Measurements from ENCODE around the gene BHLHA9.

BHLHA9 gene

GRCh38 chr17:1244606-1245012 lies 25.6 kb upstream of the BHLHA9 start:
- TF ChIP-seq, protein P1, sequence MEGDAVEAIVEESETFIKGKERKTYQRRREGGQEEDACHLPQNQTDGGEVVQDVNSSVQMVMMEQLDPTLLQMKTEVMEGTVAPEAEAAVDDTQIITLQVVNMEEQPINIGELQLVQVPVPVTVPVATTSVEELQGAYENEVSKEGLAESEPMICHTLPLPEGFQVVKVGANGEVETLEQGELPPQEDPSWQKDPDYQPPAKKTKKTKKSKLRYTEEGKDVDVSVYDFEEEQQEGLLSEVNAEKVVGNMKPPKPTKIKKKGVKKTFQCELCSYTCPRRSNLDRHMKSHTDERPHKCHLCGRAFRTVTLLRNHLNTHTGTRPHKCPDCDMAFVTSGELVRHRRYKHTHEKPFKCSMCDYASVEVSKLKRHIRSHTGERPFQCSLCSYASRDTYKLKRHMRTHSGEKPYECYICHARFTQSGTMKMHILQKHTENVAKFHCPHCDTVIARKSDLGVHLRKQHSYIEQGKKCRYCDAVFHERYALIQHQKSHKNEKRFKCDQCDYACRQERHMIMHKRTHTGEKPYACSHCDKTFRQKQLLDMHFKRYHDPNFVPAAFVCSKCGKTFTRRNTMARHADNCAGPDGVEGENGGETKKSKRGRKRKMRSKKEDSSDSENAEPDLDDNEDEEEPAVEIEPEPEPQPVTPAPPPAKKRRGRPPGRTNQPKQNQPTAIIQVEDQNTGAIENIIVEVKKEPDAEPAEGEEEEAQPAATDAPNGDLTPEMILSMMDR (IDR thresholded peaks at IDR 0.05; ENCODE audit: control insufficient read depth, insufficient read depth, low read depth, low read length, missing control alignments) = no peak
- no peak overlapping the region for H3K4me3 ChIP-seq (ENCODE audit: control insufficient read depth, low read depth, low read length)
- DNase-seq (ENCODE audit: low read depth) = no peak

GRCh38 chr17:1251866-1252608 lies 18.2 kb upstream of the BHLHA9 start:
- DNase-seq (ENCODE audit: low read depth) = no peak
- no peak overlapping the region for H3K4me3 ChIP-seq (ENCODE audit: control insufficient read depth, low read depth, low read length)
- TF ChIP-seq, protein P1 (IDR thresholded peaks at IDR 0.05; ENCODE audit: control insufficient read depth, insufficient read depth, low read depth, low read length, missing control alignments) = no peak

GRCh38 chr17:1255041-1255440 lies 15.2 kb upstream of the BHLHA9 start:
- no peak overlapping the region for H3K4me3 ChIP-seq (ENCODE audit: control insufficient read depth, low read depth, low read length)
- TF ChIP-seq, protein P1 (IDR thresholded peaks at IDR 0.05; ENCODE audit: control insufficient read depth, insufficient read depth, low read depth, low read length, missing control alignments) = no peak
- DNase-seq (ENCODE audit: low read depth) = no peak

- TF ChIP-seq, protein P1 (IDR thresholded peaks at IDR 0.05; ENCODE audit: control insufficient read depth, insufficient read depth, low read depth, low read length, missing control alignments) = no peak
- H3K4me3 ChIP-seq (ENCODE audit: control insufficient read depth, low read depth, low read length) = no peak overlapping the region
- DNase-seq (ENCODE audit: low read depth) = no peak
Measured at GRCh38 chr17:1256699-1257098, 13.5 kb upstream of the BHLHA9 start.

GRCh38 chr17:1260086-1260769 lies 10.0 kb upstream of the BHLHA9 start:
- H3K4me3 ChIP-seq (ENCODE audit: control insufficient read depth, low read depth, low read length) = peak overlapping the region; percentile 82
- no peak for DNase-seq (ENCODE audit: low read depth)
- TF ChIP-seq, protein P1 (IDR thresholded peaks at IDR 0.05; ENCODE audit: control insufficient read depth, insufficient read depth, low read depth, low read length, missing control alignments) = no peak

DNA sequence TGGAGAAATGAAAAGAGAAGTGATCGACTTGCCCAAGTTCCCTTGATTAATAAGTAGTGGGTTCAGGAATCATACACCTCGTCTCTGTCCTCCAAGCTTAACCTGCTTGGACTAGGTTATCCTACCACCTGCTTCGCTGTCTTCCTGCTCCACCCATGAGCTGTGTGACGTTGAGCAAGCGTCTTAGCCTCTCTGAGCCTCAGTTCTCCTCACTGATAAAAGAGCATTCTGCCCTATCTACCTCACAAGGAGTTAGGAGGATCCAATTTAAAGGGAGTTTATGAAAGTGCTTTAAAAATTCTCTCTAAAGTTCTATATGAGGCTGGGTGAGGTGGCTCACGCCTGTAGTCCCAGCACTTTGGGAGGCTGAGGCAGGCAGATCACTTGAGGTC lies 9.5 kb upstream of the BHLHA9 start:
- TF ChIP-seq, protein P1 (IDR thresholded peaks at IDR 0.05; ENCODE audit: control insufficient read depth, insufficient read depth, low read depth, low read length, missing control alignments) = no peak
- no peak for DNase-seq (ENCODE audit: low read depth)
- no peak overlapping the region for H3K4me3 ChIP-seq (ENCODE audit: control insufficient read depth, low read depth, low read length)

All from AG09309 (cell line).